Neutrophil (primary cell): ENCODE measurements around the gene PCDHGB6.

Experiments used
- H3K27ac ChIP-seq: fragments of 200-600 bp; sonication (generic); 2 replicates; pipeline ENCODE4 v1.5.1; 2016; ENCODE audit warnings: mild to moderate bottlenecking, moderate library complexity
- H3K27me3 ChIP-seq: fragments of 200-600 bp; sonication (generic); 2 replicates; pipeline ENCODE4 v1.6.0; 2016; ENCODE audit warnings: mild to moderate bottlenecking
- H3K36me3 ChIP-seq: fragments of 200-600 bp; sonication (generic); 2 replicates; pipeline ENCODE4 v1.5.1; 2017
- H3K4me1 ChIP-seq, 2 experiments: fragments of 200-600 bp in 1 of 2; sonication (generic) in 1 of 2; 1 replicate in 1 of 2; 2 replicates in 1 of 2; pipeline versions ENCODE4 v1.5.1 to v1.6.1; 2013 to 2016; ENCODE audit warnings: low read depth in 1 of 2, low read length in 1 of 2, mild to moderate bottlenecking in 1 of 2, moderate library complexity in 1 of 2; ENCODE audit not compliant: control insufficient read depth in 1 of 2, insufficient read depth in 1 of 2
- H3K4me3 ChIP-seq, 2 experiments: fragments of 200-600 bp in 1 of 2; sonication (generic) in 1 of 2; 1 replicate in 1 of 2; 2 replicates in 1 of 2; pipeline ENCODE4 v1.5.1; 2013 to 2016; ENCODE audit warnings: low read depth in 1 of 2, low read length in 1 of 2, mild to moderate bottlenecking in 1 of 2, moderate library complexity in 1 of 2
- H3K9me3 ChIP-seq: fragments of 200-600 bp; sonication (generic); 2 replicates; pipeline ENCODE4 v1.5.1; 2016
- CTCF ChIP-seq: fragments of 200-600 bp; sonication (generic); IDR thresholded peaks from 2 replicates; pipeline ENCODE4 v1.5.1; 2016; ENCODE audit warnings: antibody characterized with exemption

The PCDHGB6 gene

GRCh38 chr5:141419074-141419880 lies 11.5 kb downstream of the PCDHGB6 start:
- H3K9me3 ChIP-seq: peaks cover 8% of the 10 kb centered on the region
- no peak overlapping the region for H3K27ac ChIP-seq
- no peaks in the 10 kb centered on the region for H3K36me3 ChIP-seq
- TF ChIP-seq CTCF: no peak
- peaks cover 17% of the 10 kb centered on the region in 2 experiments for H3K4me1 ChIP-seq
- peaks cover 100% of the 10 kb centered on the region for H3K27me3 ChIP-seq
- no peak overlapping the region for H3K4me3 ChIP-seq

- Histone ChIP-seq H3K36me3 (no peaks in the 10 kb centered on the region), H3K27ac (no peak within 1 kb of the TSS), H3K9me3 (peaks cover 8% of the 10 kb centered on the region), H3K27me3 (peaks cover 100% of the 10 kb centered on the region), H3K4me3 (peak within 1 kb of the TSS; percentile 56), H3K4me1 (peaks cover 17% of the 10 kb centered on the region in 2 experiments)
- TF ChIP-seq CTCF: peak; percentile 69
These were observed 13.2 kb downstream of the PCDHGB6 start, which contains the start of gene PCDHGA11 for GRCh38 chr5:141420855-141421488. PCDHGA11 (plus strand) TSS chr5:141421051; CDS start chr5:141421228, 177 bp downstream.

GRCh38 chr5:141421489-141421855 lies 13.7 kb downstream of the PCDHGB6 start:
- no peak overlapping the region for H3K27ac ChIP-seq
- peaks cover 17% of the 10 kb centered on the region in 2 experiments for H3K4me1 ChIP-seq
- TF ChIP-seq CTCF: no peak
- no peaks in the 10 kb centered on the region for H3K36me3 ChIP-seq
- peaks cover 8% of the 10 kb centered on the region for H3K9me3 ChIP-seq
- H3K27me3 ChIP-seq: peaks cover 100% of the 10 kb centered on the region
- peak overlapping the region; percentile 56 for H3K4me3 ChIP-seq

- TF ChIP-seq CTCF: no peak
- Histone ChIP-seq H3K4me1 (peaks cover 11 to 12% of the 10 kb centered on the region in 2 experiments), H3K9me3 (peaks cover 8% of the 10 kb centered on the region), H3K36me3 (no peaks in the 10 kb centered on the region), H3K4me3 (no peak overlapping the region), H3K27ac (no peak overlapping the region), H3K27me3 (peaks cover 100% of the 10 kb centered on the region)
These were observed 15.0 kb downstream of the PCDHGB6 start for GRCh38 chr5:141422742-141423291.

GRCh38 chr5:141427783-141428426 lies 20.1 kb downstream of the PCDHGB6 start:
- H3K9me3 ChIP-seq: peaks cover 16% of the 10 kb centered on the region
- H3K27ac ChIP-seq: no peak overlapping the region
- TF ChIP-seq CTCF: no peak
- H3K27me3 ChIP-seq: peaks cover 100% of the 10 kb centered on the region
- peaks cover 11 to 13% of the 10 kb centered on the region in 2 experiments for H3K4me1 ChIP-seq
- H3K36me3 ChIP-seq: no peaks in the 10 kb centered on the region
- no peak overlapping the region for H3K4me3 ChIP-seq
